HG03175 (cell line): Measurements from ENCODE around the gene SF1.

Experiments
- ATAC-seq: cut with Tn5 transposase; IDR thresholded peaks from one replicate; pipeline ENCODE4 v1.9.1; 2021; ENCODE audit warnings: mild to moderate bottlenecking, moderate library complexity; ENCODE audit not compliant: unreplicated experiment

SF1 gene

GRCh38 chr11:64714666-64715065 is 63.7 kb downstream of the SF1 start:
- ATAC-seq, result no peak
